SHP77 treated with DMSO at 0.1 percent for 48 hours (cell line): ENCODE results near the gene PCDHGA1.
"Not testable (repeated sequence)": the region's sequence is repeated elsewhere in the genome, so short reads cannot be mapped to it uniquely, and the experiment has no call there.

Source experiments
- DNase-seq: peaks from one replicate; lab custom pipeline; 2025; lab: John Stamatoyannopoulos, UW

PCDHGA1 gene

DNA sequence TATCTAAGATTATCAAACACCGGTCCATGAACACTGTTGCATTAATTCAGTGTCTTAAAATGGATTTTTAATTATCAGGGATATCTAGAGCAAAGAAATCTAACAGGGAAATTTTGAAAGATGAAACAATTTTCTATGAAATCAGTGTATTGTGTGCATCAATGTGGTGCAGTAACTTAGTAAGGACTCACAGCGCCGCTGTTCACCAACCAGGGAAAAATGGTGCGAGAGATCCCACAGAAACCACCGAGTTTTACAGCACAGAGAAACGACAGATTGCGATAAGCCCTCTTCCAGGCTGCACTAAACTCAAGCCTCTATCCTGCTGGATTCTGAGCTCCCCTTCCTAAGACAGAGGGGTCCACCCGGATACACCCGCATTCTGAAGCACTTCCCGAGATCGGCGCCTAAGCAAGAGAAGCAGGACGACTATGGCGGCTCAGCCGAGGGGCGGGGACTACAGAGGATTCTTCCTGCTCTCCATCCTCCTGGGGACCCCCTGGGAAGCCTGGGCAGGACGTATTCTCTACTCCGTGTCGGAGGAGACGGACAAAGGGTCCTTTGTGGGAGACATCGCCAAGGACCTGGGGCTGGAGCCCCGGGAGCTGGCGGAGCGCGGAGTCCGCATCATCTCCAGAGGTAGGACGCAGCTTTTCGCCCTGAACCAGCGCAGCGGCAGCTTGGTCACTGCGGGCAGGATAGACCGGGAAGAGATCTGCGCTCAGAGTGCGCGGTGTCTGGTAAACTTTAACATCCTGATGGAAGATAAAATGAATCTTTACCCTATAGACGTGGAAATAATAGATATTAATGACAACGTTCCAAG lies 52.4 kb downstream of the PCDHGA1 start, which contains the start of gene PCDHGA7:
PCDHGA7 (plus strand) TSS at position 274 of the 826 bp plus-strand sequence; CDS start at position 432, 158 bp downstream.
- DNase-seq: no peak

DNA sequence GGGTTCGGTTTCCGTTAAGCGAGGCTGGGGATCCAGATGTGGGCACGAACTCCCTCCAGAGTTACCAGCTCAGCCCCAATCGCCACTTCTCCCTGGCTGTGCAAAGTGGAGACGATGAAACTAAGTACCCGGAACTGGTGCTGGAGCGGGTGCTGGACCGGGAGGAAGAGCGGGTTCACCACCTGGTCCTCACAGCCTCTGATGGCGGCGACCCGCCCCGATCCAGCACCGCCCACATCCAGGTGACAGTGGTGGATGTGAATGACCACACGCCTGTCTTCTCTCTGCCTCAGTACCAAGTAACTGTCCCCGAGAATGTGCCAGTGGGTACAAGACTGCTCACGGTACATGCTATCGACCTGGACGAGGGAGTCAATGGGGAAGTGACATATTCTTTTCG lies 53.0 kb downstream of the PCDHGA1 start:
- no peak for DNase-seq

DNA sequence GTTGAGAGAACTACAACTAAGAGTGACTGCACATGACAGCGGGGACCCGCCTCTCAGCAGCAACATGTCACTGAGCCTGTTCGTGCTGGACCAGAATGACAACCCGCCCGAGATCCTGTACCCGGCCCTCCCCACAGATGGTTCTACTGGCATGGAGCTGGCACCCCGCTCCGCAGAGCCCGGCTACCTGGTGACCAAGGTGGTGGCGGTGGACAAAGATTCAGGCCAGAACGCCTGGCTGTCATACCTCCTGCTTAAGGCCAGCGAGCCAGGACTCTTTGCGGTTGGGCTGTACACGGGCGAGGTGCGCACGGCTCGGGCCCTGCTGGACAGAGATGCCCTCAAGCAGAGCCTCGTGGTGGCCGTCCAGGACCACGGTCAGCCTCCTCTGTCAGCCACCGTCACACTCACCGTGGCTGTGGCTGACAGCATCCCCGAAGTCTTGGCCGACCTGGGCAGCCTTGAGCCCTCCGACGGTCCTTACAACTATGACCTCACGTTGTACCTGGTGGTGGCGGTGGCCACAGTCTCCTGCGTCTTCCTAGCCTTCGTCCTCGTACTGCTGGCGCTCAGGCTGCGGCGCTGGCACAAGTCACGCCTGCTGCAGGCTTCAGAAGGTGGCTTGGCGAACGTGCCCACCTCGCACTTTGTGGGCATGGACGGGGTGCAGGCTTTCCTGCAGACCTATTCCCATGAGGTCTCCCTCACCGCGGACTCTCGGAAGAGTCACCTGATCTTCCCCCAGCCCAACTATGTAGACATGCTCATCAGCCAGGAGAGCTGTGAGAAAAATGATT lies 54.4 kb downstream of the PCDHGA1 start:
- DNase-seq: no peak

DNA sequence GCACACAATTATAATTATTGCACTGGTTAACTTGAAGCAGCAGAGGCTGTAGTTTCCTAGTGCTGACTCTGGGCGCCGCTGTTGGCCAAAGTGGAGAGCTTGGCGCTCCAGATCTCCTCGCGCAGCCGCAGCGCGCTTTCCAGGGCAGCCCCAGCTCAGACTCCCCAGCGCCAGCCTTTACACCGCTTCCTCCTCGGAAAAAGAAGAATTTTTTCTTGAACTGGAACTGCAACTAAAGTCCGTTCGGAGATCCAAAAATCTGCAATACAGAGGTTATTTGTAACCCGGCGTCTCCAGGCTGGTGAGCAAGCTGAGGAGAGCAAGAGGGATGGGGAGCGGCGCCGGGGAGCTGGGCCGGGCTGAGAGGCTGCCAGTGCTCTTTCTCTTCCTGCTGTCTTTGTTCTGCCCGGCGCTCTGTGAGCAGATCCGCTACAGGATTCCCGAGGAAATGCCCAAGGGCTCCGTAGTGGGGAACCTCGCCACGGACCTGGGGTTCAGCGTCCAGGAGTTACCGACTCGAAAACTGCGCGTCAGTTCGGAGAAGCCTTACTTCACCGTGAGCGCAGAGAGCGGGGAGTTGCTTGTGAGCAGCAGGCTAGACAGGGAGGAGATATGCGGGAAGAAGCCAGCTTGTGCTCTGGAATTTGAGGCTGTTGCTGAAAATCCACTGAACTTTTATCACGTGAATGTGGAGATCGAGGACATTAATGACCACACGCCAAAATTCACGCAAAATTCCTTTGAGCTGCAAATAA lies 57.4 kb downstream of the PCDHGA1 start, which contains the start of gene PCDHGB4:
PCDHGB4 (plus strand) TSS at position 142 of the 755 bp plus-strand sequence; CDS start at position 329, 187 bp downstream.
- DNase-seq: not testable (repeated sequence)

DNA sequence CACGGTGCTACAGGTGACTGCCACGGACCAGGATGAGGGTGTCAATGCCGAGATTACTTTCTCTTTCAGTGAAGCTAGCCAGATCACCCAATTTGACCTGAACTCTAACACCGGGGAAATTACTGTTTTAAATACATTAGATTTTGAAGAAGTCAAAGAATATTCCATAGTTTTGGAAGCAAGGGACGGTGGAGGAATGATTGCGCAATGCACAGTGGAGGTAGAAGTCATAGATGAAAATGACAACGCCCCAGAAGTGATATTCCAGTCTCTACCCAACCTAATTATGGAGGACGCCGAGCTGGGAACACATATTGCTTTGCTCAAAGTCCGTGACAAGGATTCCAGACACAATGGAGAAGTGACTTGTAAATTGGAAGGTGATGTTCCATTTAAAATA lies 58.3 kb downstream of the PCDHGA1 start:
- DNase-seq: no peak

DNA sequence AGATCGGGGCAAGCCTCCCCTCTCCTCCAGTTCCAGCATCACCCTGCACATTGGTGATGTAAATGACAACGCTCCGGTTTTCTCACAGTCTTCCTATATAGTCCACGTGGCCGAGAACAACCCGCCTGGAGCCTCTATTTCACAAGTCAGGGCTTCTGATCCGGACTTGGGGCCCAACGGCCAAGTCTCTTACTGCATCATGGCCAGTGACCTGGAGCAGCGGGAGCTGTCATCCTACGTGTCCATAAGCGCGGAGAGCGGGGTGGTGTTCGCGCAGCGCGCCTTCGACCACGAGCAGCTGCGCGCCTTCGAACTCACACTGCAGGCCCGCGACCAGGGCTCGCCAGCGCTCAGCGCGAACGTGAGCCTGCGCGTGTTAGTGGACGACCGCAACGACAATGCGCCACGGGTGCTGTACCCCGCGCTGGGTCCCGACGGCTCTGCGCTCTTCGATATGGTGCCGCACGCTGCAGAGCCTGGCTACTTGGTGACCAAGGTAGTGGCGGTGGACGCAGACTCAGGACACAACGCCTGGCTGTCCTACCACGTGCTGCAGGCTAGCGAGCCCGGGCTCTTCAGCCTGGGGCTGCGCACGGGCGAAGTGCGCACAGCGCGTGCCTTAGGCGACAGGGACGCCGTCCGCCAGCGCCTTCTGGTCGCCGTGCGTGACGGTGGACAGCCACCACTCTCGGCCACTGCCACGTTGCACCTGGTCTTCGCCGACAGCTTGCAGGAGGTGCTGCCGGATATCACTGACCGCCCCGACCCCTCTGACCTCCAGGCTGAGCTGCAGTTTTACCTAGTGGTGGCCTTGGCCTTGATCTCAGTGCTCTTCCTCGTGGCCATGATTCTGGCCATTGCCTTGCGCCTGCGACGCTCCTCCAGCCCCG lies 59.1 kb downstream of the PCDHGA1 start:
- DNase-seq: no peak

DNA sequence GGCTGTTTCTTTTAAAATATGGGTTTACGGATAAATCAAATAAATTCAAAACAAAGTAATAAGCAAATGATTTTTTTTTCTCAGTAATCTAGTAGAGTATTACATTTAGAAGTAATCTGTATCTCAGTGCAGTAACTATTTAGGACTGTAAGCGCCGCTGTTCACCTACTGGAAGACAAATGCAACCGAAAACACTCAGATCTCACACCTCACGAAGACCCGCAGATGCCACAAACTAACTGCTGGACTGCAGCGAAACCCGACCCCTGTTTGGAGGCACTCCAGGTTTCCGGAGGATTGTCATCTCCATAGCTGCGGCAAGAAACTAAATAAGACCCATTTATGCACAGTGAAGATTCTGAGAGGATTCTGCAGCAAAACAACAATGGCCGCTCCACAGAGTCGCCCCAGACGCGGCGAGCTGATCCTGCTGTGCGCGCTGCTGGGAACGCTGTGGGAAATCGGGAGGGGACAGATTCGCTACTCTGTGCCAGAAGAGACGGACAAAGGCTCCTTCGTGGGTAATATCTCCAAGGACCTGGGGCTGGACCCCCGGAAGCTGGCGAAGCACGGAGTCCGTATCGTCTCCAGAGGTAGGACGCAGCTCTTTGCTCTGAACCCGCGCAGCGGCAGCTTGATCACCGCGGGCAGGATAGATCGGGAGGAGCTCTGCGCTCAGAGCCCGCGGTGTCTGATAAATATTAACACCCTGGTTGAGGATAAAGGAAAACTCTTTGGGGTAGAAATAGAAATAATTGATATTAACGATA lies 62.3 kb downstream of the PCDHGA1 start, which contains the start of gene PCDHGA8:
PCDHGA8 (plus strand) TSS at position 205 of the 770 bp plus-strand sequence; CDS start at position 386, 181 bp downstream.
- no peak for DNase-seq

DNA sequence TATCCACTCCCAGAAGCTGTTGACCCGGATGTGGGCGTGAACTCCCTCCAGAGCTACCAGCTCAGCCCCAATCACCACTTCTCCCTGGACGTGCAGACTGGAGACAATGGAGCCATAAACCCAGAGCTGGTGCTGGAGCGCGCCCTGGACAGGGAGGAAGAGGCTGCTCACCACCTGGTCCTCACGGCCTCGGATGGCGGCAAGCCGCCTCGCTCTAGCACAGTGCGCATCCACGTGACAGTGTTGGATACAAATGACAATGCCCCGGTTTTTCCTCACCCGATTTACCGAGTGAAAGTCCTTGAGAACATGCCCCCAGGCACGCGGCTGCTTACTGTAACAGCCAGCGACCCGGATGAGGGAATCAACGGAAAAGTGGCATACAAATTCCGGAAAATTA lies 63.0 kb downstream of the PCDHGA1 start:
- DNase-seq: no peak

DNA sequence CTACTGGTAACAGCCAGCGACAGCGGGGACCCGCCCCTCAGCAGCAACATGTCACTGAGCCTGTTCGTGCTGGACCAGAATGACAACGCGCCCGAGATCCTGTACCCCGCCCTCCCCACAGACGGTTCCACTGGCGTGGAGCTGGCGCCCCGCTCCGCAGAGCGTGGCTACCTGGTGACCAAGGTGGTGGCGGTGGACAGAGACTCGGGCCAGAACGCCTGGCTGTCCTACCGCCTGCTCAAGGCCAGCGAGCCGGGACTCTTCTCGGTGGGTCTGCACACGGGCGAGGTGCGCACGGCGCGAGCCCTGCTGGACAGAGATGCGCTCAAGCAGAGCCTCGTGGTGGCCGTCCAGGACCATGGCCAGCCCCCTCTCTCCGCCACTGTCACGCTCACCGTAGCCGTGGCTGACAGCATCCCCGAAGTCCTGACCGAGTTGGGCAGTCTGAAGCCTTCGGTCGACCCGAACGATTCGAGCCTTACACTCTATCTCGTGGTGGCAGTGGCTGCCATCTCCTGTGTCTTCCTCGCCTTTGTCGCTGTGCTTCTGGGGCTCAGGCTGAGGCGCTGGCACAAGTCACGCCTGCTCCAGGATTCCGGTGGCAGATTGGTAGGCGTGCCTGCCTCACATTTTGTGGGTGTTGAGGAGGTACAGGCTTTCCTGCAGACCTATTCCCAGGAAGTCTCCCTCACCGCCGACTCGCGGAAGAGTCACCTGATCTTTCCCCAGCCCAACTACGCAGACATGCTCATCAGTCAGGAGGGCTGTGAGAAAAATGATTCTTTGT lies 64.3 kb downstream of the PCDHGA1 start:
- DNase-seq: not testable (repeated sequence)

DNA sequence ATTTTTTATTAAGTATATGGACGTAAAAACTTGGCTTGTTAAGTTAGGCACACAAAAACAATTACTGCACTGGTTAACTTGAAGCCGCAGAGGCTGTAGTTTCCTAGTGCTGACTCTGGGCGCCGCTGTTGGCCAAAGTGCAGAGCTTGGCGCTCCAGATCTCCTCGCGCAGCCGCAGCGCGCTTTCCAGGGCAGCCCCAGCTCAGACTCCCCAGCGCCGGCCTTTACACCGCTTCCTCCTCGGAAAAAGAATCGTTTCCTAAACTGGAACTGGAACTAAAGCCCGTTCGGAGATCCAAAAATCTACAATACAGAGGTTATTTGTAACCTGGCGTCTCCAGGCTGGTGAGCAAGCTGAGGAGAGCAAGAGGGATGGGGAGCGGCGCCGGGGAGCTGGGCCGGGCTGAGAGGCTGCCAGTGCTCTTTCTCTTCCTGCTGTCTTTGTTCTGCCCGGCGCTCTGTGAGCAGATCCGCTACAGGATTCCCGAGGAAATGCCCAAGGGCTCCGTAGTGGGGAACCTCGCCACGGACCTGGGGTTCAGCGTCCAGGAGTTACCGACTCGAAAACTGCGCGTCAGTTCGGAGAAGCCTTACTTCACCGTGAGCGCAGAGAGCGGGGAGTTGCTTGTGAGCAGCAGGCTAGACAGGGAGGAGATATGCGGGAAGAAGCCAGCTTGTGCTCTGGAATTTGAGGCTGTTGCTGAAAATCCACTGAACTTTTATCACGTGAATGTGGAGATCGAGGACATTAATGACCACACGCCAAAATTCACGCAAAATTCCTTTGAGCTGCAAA lies 67.6 kb downstream of the PCDHGA1 start, which contains the start of gene PCDHGB5:
PCDHGB5 (plus strand) TSS at position 192 of the 796 bp plus-strand sequence; CDS start at position 373, 181 bp downstream.
- not testable (repeated sequence) for DNase-seq

DNA sequence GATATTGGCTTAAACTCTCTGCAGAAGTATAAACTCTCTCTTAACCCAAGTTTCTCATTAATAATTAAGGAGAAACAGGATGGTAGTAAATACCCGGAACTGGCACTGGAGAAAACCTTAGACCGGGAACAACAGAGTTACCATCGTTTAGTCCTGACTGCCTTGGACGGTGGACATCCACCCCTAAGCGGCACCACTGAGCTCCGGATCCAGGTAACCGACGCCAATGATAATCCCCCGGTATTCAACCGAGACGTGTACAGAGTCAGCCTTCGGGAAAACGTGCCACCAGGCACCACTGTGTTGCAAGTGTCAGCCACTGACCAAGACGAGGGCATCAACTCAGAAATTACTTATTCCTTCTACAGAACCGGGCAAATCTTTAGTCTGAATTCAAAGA lies 68.3 kb downstream of the PCDHGA1 start:
- DNase-seq: no peak

DNA sequence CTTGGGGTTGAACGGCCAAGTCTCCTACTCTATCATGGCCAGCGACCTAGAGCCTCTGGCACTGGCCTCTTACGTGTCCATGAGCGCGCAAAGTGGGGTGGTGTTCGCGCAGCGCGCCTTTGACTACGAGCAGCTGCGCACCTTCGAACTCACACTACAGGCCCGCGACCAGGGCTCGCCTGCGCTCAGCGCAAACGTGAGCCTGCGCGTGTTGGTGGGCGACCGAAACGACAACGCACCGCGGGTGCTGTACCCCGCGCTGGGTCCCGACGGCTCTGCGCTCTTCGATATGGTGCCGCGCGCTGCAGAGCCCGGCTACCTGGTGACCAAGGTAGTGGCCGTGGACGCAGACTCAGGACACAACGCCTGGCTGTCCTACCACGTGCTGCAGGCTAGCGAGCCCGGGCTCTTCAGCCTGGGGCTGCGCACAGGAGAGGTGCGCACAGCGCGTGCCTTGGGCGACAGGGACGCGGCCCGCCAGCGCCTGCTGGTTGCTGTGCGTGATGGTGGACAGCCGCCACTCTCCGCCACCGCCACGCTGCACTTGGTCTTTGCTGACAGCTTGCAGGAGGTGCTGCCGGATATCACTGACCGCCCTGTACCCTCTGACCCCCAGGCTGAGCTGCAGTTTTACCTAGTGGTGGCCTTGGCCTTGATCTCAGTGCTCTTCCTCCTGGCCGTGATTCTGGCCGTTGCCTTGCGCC lies 69.4 kb downstream of the PCDHGA1 start:
- no peak for DNase-seq

DNA sequence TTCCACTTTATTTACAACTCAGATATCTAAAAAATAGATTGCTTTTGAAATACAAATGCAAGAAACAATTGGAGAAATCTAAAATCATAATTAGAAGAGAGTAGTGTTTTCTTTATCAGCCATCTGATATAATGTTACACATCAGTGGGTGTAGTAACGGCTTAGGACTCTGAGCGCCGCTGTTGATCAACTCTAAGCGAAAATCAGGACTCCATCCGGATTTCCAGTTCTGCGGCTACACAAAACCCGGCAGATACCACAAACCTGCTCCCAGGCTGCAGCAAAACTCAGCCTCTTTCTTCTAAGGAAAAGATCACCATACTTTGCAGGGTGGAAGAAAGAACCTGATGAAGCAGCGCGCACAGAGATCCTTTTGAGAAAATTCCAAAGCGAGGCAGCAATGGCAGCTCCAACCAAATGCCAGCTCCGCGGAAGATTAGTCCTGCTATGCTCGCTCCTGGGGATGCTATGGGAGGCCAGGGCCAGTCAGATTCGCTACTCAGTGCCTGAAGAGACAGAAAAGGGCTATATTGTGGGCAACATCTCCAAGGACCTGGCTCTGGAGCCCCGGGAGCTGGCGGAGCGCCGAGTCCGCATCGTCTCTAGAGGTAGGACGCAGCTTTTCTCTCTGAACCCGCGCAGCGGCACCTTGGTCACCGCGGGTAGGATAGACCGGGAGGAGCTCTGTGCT lies 72.4 kb downstream of the PCDHGA1 start, which contains the start of gene PCDHGA9:
PCDHGA9 (plus strand) TSS at position 226 of the 691 bp plus-strand sequence; CDS start at position 401, 175 bp downstream.
- DNase-seq: no peak

DNA sequence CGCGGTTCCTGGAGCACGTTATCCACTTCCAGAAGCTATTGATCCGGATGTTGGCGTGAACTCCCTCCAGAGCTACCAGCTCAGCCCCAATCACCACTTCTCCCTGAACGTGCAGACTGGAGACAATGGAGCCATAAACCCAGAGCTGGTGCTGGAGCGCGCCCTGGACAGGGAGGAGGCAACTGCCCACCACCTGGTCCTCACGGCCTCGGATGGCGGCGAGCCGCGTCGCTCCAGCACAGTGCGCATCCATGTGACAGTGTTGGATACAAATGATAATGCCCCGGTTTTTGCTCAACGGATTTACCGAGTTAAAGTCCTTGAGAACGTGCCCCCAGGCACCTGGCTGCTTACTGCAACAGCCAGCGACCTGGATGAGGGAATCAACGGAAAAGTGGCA lies 73.1 kb downstream of the PCDHGA1 start:
- DNase-seq: no peak

DNA sequence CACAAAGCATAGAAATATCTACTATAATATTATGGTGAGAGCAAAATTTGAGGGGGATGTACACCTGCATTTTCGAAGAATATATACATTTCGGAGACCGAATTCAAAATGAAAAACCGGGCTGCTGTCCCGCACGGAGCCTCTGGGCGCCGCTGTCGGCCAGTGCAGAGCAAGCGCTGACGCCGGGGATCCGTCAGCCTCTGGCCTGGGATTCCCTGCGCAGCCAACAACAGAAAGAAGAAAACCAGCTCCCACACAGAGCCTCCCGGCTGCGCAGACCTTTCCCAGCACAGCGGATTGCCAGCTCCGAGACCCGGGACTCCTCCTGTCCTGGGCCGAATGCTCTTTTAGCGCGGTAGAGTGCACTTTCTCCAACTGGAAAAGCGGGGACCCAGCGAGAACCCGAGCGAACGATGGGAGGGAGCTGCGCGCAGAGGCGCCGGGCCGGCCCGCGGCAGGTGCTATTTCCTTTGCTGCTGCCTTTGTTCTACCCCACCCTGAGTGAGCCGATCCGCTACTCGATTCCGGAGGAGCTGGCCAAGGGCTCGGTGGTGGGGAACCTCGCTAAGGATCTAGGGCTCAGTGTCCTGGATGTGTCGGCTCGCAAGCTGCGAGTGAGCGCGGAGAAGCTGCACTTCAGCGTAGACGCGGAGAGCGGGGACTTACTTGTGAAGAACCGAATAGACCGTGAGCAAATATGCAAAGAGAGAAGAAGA lies 77.6 kb downstream of the PCDHGA1 start, which contains the start of gene PCDHGB6:
PCDHGB6 (plus strand) TSS at position 232 of the 716 bp plus-strand sequence; CDS start at position 414, 182 bp downstream.
- DNase-seq: not testable (repeated sequence)
